ENCODE measurements around the gene KNG1.
"Not testable (repeated sequence)": the region's sequence is repeated elsewhere in the genome, so short reads cannot be mapped to it uniquely, and the experiment has no call there.

The KNG1 gene

GRCh38 chr3:186679151-186679550, 38.0 kb upstream of the KNG1 start:
- no peak for TF ChIP-seq CTCF (IDR thresholded peaks at IDR 0.05; ENCODE audit: control extremely low read depth, extremely low read depth, low read depth, missing control alignments)
- CTCF ChIA-PET = no interaction called here
- POLR2A ChIA-PET = no interaction called here
- no peak for DNase-seq (ENCODE audit: extremely low spot score)

- ChIA-PET POLR2A (no interaction called here), CTCF (interaction anchor here (1.2 kb wide), 1 partner anchor 39 kb away, joined by 3 read pairs; no protein-coding TSS in a partner anchor)
- DNase-seq (ENCODE audit: extremely low spot score) = no peak
- TF ChIP-seq CTCF (IDR thresholded peaks at IDR 0.05; ENCODE audit: control extremely low read depth, extremely low read depth, low read depth, missing control alignments) = no peak
Measured at GRCh38 chr3:186680869-186681268, 36.3 kb upstream of the KNG1 start.

- ChIA-PET CTCF (interaction anchor here (1.3 kb wide), 1 partner anchor 67 kb away, joined by 3 read pairs; no protein-coding TSS in a partner anchor), POLR2A (no interaction called here)
- DNase-seq (ENCODE audit: extremely low spot score) = no peak
- no peak for TF ChIP-seq CTCF (IDR thresholded peaks at IDR 0.05; ENCODE audit: control extremely low read depth, extremely low read depth, low read depth, missing control alignments)
Measured at GRCh38 chr3:186682812-186683211, 34.3 kb upstream of the KNG1 start.

- DNase-seq (ENCODE audit: extremely low spot score) = no peak
- ChIA-PET CTCF (no interaction called here), POLR2A (no interaction called here)
- TF ChIP-seq CTCF (IDR thresholded peaks at IDR 0.05; ENCODE audit: control extremely low read depth, extremely low read depth, low read depth, missing control alignments) = no peak
Measured at GRCh38 chr3:186683979-186684378, 33.2 kb upstream of the KNG1 start.

- POLR2A ChIA-PET; DNase-seq (ENCODE audit: extremely low spot score): not testable (repeated sequence)
- CTCF ChIA-PET = interaction anchor here (1.0 to 1.4 kb wide), 2 partner anchors 12 to 69 kb away, joined by 3 to 4 read pairs; no protein-coding TSS in a partner anchor
Measured at GRCh38 chr3:186686475-186686874, 30.7 kb upstream of the KNG1 start.

GRCh38 chr3:186687120-186687651, 30.0 kb upstream of the KNG1 start:
- TF ChIP-seq CTCF (IDR thresholded peaks at IDR 0.05; ENCODE audit: control extremely low read depth, extremely low read depth, low read depth, missing control alignments) = no peak
- ChIA-PET CTCF (interaction anchor here (1.0 to 1.4 kb wide), 2 partner anchors 11 to 70 kb away, joined by 3 to 4 read pairs; no protein-coding TSS in a partner anchor), POLR2A (no interaction called here)
- no peak for DNase-seq (ENCODE audit: extremely low spot score)

- CTCF ChIA-PET; POLR2A ChIA-PET; DNase-seq (ENCODE audit: extremely low spot score): not testable (repeated sequence)
Measured at GRCh38 chr3:186690304-186690703, 26.9 kb upstream of the KNG1 start.

GRCh38 chr3:186691676-186692075, 25.5 kb upstream of the KNG1 start:
- ChIA-PET CTCF (no interaction called here), POLR2A (no interaction called here)
- no peak for DNase-seq (ENCODE audit: extremely low spot score)
- TF ChIP-seq CTCF (IDR thresholded peaks at IDR 0.05; ENCODE audit: control extremely low read depth, extremely low read depth, low read depth, missing control alignments) = no peak
